Natural killer cell (primary cell): Measurements from ENCODE around the gene HOXA10. TPM values are rescaled to one million over a fixed set of nuclear protein-coding genes. Genes with fewer than 3 reads are reported as not detected.

ENCODE experiments used
- ATAC-seq, 3 donors: fragments of 150-1000 bp in 2 of 3; fragments of 200-7000 bp in 1 of 3; cut with Tn5 transposase; 1 replicate in 1 of 3; 2 replicates in 2 of 3; pipeline ENCODE4 v1.10.0; 2021; ENCODE audit warnings: mild to moderate bottlenecking in 2 of 3, moderate library complexity in 2 of 3
- DNase-seq, 2 donors: peaks; one replicate each; pipeline versions ENCODE4 v3.0.0 to v3.0.0-alpha.2; 2013 to 2021; ENCODE audit warnings: mixed read lengths in 1 of 2
- H3K27ac ChIP-seq: one replicate; pipeline ENCODE4 v1.5.1; 2013; ENCODE audit warnings: mild to moderate bottlenecking, low read length
- H3K27me3 ChIP-seq: one replicate; pipeline ENCODE4 v1.6.1; 2013; ENCODE audit warnings: low read length; ENCODE audit not compliant: control insufficient read depth, insufficient read depth
- H3K36me3 ChIP-seq: one replicate; pipeline ENCODE4 v1.6.1; 2013; ENCODE audit warnings: low read length; ENCODE audit not compliant: control insufficient read depth, insufficient read depth
- H3K4me1 ChIP-seq: one replicate; pipeline ENCODE4 v1.6.1; 2013; ENCODE audit warnings: low read length; ENCODE audit not compliant: control insufficient read depth, insufficient read depth
- H3K4me3 ChIP-seq: one replicate; pipeline ENCODE4 v1.5.1; 2013; ENCODE audit warnings: low read length
- H3K9me3 ChIP-seq: one replicate; pipeline ENCODE4 v1.6.1; 2013; ENCODE audit warnings: low read length; ENCODE audit not compliant: control insufficient read depth, insufficient read depth
- H3K27ac Mint-ChIP-seq, 2 donors: one replicate each; pipeline ENCODE4 v1.8.0; 2022; ENCODE audit warnings: mild to moderate bottlenecking in 2 of 2, mixed read lengths in 2 of 2, moderate library complexity in 1 of 2
- H3K27me3 Mint-ChIP-seq, 2 donors: one replicate each; pipeline ENCODE4 v1.8.0; 2022; ENCODE audit warnings: low read depth in 2 of 2, mixed read lengths in 2 of 2
- H3K36me3 Mint-ChIP-seq: one replicate; pipeline ENCODE4 v1.8.0; 2022; ENCODE audit warnings: mixed read lengths
- H3K4me1 Mint-ChIP-seq, 2 donors: one replicate each; pipeline ENCODE4 v1.8.0; 2022; ENCODE audit warnings: mixed read lengths in 2 of 2
- H3K4me3 Mint-ChIP-seq: one replicate; pipeline ENCODE4 v1.8.0; 2022; ENCODE audit warnings: mild to moderate bottlenecking, moderate library complexity, mixed read lengths
- H3K9me3 Mint-ChIP-seq, 2 donors: one replicate each; pipeline ENCODE4 v1.8.0; 2022; ENCODE audit warnings: mixed read lengths in 2 of 2
- CTCF ChIP-seq: fragments of 200-600 bp; IDR thresholded peaks from one replicate; pipeline ENCODE4 v1.8.0; 2022; ENCODE audit warnings: antibody characterized with exemption
- WGBS: methylation state at CpG from one replicate; pipeline ENCODE4 v1.1.7; 2013; ENCODE audit warnings: missing lambda C conversion rate; ENCODE audit not compliant: insufficient coverage; 5-methylcytosine and 5-hydroxymethylcytosine counted together
- intact Hi-C: fragments of 100-400 bp; cut with micrococcal nuclease; formaldehyde crosslinking; loops from one replicate; pipeline ENCODE4 v1.14.2; 2022
- total RNA-seq, 4 donors: library from RNA; stranded (reverse); fragments of 120-200 nt in 1 of 4; gene quantifications; one replicate each; pipeline versions ENCODE4 v1.2.3 to v1.2.4, GENCODE V29; 2013 to 2022

Gene HOXA10
- total RNA-seq, 3 donors from 2014 or later (not counting 1 experiment from before 2014, with no cell fraction given), result 0.82 to 3.3 (median 2.2) TPM

DNA sequence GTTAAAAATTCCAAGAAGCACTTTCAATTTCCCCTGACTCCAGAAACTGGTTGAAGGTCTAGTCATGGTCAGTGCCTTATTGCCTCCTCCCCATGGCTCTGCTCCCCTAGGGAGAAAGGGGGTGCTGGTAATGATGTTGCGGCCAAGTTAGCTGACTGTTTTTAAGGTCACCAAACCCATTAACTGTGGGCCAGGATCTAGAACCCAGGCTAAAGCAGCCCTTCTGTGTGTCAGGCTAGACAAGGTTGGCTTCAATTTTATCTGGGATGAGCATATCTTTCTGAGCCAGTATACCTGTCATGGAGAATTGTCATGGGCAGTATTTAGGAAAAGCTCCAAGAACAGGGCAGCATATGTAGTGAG lies 36.9 kb upstream of the HOXA10 start:
- Histone ChIP-seq H3K27ac (no peak overlapping the region), H3K27me3 (peaks cover 58% of the 10 kb centered on the region), H3K36me3 (no peaks in the 10 kb centered on the region), H3K4me3 (no peak overlapping the region), H3K9me3 (no peaks in the 10 kb centered on the region), H3K4me1 (peaks cover 9% of the 10 kb centered on the region)
- intact Hi-C loops, result no loop called here
- Mint-ChIP-seq H3K27ac (no peak overlapping the region), H3K27me3 (peaks cover 81 to 96% of the 10 kb centered on the region in 2 donors), H3K4me1 (peaks cover 6 to 8% of the 10 kb centered on the region in 2 donors), H3K36me3 (no peaks in the 10 kb centered on the region), H3K4me3 (no peak overlapping the region), H3K9me3 (no peaks in the 10 kb centered on the region)
- TF ChIP-seq CTCF, result no peak
- DNase-seq (no peak), ATAC-seq (no peak)
- WGBS, result 100% methylated on average over 1 of the region's 1 CpG

GRCh38 chr7:27210441-27211083 lies 36.4 kb upstream of the HOXA10 start:
- peak; percentile 69 for TF ChIP-seq CTCF
- Mint-ChIP-seq H3K4me1 (peaks cover 11 to 13% of the 10 kb centered on the region in 2 donors), H3K4me3 (no peak overlapping the region), H3K27ac (no peak overlapping the region), H3K27me3 (peaks cover 79 to 96% of the 10 kb centered on the region in 2 donors), H3K9me3 (no peaks in the 10 kb centered on the region), H3K36me3 (no peaks in the 10 kb centered on the region)
- Histone ChIP-seq H3K4me1 (peaks cover 14% of the 10 kb centered on the region), H3K4me3 (no peak overlapping the region), H3K27ac (no peak overlapping the region), H3K36me3 (no peaks in the 10 kb centered on the region), H3K9me3 (no peaks in the 10 kb centered on the region), H3K27me3 (peaks cover 63% of the 10 kb centered on the region)
- intact Hi-C loops, result no loop called here
- ATAC-seq, result peak in 2 of 3 donors; percentile 69 to 71
- DNase-seq, result peak in 1 of 2 donors; percentile 67
- 10% methylated on average over 32 of the region's 32 CpGs for WGBS

- no peaks in the 10 kb centered on the region for H3K9me3 Mint-ChIP-seq
- H3K4me1 Mint-ChIP-seq, result peaks cover 16 to 19% of the 10 kb centered on the region in 2 donors
- H3K36me3 Mint-ChIP-seq, result no peaks in the 10 kb centered on the region
- H3K36me3 ChIP-seq, result no peaks in the 10 kb centered on the region
- peaks cover 68% of the 10 kb centered on the region for H3K27me3 ChIP-seq
- H3K27me3 Mint-ChIP-seq, result peaks cover 77 to 96% of the 10 kb centered on the region in 2 donors
- ATAC-seq (no peak), DNase-seq (no peak)
- H3K9me3 ChIP-seq, result no peaks in the 10 kb centered on the region
- H3K27ac Mint-ChIP-seq, result no peak overlapping the region
- H3K27ac ChIP-seq, result no peak overlapping the region
- H3K4me3 ChIP-seq, result no peak overlapping the region
- 39% methylated on average over 11 of the region's 11 CpGs for WGBS
- no peak overlapping the region for H3K4me3 Mint-ChIP-seq
- H3K4me1 ChIP-seq, result peaks cover 20% of the 10 kb centered on the region
- TF ChIP-seq CTCF, result no peak
- intact Hi-C loops, result no loop called here
These were observed 35.9 kb upstream of the HOXA10 start for GRCh38 chr7:27209933-27210440.

GRCh38 chr7:27208998-27209397 lies 34.9 kb upstream of the HOXA10 start:
- Mint-ChIP-seq H3K4me1 (peaks cover 21 to 23% of the 10 kb centered on the region in 2 donors), H3K27ac (no peak overlapping the region), H3K36me3 (no peaks in the 10 kb centered on the region), H3K9me3 (no peaks in the 10 kb centered on the region), H3K27me3 (peaks cover 75 to 91% of the 10 kb centered on the region in 2 donors), H3K4me3 (no peak overlapping the region)
- 78% methylated on average over 4 of the region's 4 CpGs for WGBS
- Histone ChIP-seq H3K27me3 (peaks cover 73% of the 10 kb centered on the region), H3K4me3 (no peak overlapping the region), H3K4me1 (peaks cover 24% of the 10 kb centered on the region), H3K9me3 (no peaks in the 10 kb centered on the region), H3K27ac (no peak overlapping the region), H3K36me3 (no peaks in the 10 kb centered on the region)
- intact Hi-C loops, result no loop called here
- DNase-seq, result no peak
- no peak for ATAC-seq
- TF ChIP-seq CTCF, result no peak
